NCI-H2171 treated with DMSO at 0.1 percent for 48 hours (cell line): Measurements from ENCODE around the gene ABCC8.

ENCODE experiments used
- DNase-seq: peaks from one replicate; lab custom pipeline; 2025; lab: John Stamatoyannopoulos, UW

The ABCC8 gene

DNA sequence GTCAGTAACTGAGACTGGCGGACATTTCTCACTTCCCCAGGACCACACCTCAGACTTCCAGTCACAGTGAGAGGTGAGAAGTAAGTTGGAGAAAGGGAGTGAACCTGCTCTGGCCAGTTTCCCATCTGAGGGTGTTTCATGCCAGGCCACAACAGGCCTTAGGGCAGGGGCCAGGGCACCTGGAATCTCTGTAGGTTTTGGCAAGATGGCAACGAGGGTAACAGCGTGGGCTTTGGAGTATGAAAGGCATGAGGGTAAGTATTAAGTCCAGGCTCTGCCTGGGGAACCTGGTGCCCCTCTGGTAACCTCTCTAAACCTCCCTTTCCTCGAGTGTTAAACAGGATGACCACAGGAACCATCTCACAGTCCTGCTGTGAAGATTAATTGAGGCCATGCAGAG is 28.5 kb upstream of the ABCC8 start:
- no peak for DNase-seq

DNA sequence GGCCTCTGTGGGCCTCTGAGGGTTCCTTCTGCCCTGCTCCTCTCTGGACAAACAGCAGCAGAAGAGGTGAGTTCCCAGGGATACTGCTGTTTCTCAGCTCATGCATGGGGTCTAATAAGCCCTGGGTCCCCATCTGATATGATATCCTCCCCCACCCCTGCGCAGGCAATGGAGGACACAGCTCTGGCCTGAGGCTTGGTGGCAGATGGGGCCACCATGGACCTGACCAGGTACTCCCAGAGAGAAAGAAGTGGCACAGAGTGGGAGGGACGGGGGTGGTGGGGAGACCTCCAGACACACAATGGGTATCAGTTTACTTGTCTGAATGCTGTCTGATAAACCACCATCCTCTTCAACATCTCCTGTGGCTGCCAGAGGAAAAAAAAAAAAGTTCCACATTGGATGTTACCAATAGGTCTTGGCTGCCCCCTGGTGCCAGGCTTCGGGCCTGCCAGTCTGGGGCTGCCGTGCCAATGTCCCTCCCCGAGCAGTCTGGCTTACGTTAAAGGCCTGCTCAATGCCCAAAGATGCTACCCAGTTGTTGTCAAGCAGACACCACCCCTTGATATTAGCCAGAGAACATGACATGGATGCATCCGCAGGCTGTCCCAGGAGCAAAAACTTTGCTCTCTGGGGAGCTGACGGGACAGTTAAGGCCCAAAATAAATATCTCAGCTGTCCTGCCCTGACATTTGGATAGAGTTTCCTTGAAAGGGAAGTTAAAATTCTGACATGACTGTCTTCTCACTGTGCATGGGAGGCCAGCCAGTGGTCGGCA is 27.9 kb upstream of the ABCC8 start:
- peak; percentile 47 for DNase-seq

DNA sequence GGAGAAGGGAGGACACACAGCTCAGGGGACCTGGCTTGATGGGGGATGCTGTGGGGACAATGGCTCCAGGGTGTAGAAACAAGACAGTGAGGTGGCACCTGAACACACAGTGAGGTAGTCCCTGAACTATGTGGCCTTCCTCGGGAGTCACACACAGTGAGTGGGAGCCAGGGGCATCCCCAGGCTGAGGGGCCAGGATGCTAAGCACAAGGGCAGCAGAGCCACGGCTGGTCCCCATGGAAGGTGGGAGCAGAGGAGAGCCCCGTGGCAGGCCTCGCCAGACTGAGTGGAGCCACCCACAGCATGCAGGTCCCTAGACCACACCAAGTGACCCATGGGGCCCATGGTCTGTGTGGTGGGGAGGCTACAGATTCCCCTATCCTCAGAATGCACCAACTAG is 26.0 kb upstream of the ABCC8 start:
- DNase-seq: no peak

DNA sequence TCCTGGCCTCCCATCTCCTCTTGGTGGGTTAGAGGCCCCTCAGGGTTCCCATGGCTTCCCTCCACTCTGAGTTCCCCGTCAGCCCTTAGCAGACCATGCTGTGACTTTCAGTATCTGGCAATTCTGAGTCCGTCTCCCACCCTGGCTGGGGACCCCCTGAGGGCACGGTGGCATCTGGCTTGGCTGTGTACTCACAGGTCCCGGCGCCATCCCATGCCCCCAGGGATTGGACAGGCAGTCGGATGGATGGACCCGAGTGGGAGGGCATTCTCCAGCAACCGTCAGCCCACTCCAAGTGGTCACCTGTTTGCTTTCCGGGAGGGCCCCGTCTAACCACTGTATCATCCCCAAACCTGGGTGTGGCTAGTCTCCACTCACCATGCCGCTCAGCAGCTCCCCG is 24.0 kb upstream of the ABCC8 start:
- DNase-seq: no peak

DNA sequence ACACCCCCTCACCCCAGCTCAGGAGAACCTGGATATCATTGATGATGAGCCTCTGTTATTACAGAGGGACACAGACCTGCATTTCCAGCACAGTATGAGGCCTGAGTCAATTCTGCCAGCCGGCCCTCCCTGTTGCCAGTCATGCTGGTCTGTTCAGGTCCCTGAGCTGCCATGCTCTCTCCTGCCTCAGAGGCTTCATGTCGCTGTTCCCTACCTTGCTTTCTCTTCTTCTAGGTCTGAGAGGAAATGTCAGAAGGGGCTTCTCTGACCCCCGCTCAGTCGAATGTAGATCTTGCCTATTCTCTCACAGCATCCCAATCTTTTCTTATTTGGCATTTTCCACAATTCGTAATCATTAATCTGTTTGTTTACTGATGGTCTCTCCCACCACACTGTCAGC is 21.8 kb upstream of the ABCC8 start:
- DNase-seq: no peak

DNA sequence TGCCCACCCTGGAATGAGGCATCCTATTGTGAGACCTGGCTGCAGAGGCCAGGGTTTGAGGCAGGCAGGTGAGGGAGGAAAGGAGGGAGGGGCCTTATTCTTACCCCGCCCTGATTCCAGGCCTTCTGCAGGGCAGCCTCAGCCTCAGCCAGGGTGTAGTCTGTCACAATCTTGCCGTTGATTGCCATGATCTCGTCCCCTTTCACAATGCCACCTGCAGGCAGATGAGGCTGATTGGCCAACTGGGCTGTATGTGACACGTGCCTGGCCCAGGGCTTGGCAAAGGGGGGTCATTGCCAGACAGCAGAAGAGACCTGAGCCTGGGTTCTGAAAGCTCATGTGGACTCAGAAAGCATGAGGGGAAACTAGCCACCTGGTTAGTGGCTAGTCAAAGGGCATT is 21.4 kb upstream of the ABCC8 start:
- DNase-seq: no peak

DNA sequence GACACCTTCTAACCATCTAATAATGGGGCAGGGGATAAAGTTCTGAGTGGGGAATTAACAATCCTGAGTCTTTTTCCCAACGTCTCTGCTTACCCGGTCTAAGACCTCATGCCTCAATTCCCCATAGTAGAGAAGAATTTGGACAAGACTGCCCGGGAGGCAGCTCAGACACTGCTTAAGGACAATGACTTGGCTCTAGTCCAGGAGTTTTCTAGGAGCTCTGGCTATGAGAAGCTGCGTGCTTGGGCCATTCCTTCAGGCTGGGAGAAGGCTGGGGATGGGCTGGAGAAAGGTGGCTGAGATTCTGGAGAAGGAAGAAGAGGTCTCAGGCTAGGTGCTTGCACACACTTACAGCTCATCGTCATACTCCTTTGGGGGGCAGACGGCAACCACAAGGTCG is 19.8 kb upstream of the ABCC8 start:
- DNase-seq: no peak

DNA sequence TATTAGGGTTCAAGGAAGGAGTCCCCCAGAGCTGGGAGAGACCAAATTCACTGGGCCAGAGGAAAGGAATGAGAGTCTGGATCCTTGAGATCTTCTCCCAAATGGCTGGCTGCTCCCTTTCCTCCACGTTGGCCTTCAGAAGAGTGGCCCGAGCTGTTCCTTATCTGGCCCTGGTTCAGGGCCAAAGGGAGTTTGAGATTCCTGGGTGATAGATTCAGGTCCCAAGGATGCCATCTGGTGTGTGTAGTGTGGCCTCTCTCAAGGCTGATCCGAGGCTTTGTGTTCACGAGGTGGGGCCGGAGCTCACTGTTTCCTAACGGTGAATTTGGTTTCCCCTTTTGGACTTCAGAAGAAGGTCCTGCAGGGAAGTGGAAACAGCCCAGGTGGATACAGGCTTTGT is 17.4 kb upstream of the ABCC8 start:
- DNase-seq: no peak

DNA sequence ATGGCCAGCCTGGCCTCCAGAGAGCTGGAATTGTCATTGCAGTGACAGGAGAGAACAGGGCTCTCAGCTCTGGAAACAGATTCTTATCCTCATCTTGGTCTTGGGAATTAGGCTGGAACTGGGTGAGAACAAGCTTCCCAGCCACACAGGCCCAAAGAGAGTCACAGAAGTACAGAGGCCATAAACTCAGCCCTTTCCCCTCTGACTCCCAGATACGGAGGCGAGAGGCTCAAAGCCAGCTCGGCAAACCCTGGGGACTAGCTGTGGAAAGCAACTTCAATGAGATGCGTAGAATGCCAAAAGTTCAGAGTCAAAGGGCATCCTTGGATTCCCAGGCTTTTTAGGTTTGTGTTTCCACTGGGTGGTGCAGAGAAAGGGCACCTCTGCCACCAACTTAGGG is 14.3 kb upstream of the ABCC8 start:
- no peak for DNase-seq

DNA sequence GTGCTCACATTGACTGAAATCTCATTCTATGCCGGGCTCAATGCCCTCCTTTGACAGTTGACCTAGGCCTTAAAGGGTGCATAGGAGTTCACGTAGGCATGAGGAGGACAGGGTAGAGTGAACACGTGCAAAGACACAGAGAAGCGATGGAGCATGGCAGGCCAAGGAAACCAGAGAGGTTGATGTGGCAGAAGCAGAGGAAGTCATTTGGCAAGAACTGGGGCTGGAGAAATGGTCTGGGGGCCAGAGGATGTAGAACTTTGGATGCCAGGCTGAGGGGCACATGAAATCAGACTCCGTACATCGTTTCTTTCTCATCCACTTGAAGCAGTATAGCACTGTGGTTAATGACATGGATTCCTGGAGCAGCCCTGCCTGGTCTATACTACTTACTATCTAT is 13.6 kb upstream of the ABCC8 start:
- DNase-seq: no peak

DNA sequence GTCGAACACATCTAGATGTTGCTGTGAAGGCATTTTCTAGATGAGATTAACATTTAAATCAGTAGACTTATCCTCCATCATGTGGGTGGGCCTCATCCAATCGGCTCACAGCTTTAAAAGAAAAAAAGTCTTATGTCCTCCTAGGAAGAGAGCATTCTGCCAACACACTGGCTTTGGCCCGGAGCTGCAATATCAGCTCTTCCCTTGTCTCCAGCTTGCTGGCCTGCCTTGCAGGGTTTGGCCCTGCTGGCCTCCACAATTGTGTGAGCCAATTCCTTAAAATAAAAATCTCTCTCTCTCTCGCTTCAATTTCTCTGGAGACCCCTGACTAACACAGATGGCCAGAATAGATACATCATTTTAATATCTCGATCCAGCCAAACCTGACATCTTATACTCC is 13.1 kb upstream of the ABCC8 start:
- no peak for DNase-seq

DNA sequence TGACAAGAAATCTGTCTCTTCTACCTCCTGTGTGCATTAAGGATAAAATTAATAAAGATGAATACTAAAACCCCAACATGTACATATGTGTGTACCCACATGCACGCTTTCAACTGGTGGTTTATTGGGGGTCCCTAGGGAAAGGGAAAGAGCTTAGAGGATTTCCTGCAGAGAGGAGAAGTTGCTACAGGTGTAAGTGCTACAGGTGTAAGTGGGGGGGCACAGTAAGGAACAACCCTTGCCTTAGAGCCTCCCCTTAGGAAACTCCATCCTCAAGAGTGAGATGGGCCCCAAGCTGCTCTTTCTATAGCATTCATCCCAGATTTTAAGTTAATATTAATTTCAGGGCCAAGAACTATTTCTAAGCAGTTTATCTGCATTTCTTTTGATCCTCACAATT is 11.9 kb upstream of the ABCC8 start:
- no peak for DNase-seq

DNA sequence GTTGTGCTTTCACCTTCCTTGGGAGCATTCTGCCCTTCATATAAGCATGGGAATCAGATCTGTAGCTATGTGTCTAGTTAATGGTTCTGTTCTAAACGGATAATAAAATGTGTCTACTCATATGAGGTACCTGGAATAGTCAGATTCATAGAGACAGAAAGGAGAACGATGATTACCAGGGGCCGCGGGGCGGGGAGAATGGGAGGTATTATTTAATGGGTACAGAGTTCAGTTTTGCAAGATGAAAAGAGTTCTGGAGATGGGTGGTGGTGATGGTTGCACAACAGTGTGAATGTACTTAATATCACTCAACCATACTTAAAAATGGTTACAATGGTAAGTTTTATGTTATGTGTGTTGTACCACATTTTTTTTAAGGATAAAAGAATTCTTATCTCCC is 10.0 kb upstream of the ABCC8 start:
- DNase-seq: no peak

DNA sequence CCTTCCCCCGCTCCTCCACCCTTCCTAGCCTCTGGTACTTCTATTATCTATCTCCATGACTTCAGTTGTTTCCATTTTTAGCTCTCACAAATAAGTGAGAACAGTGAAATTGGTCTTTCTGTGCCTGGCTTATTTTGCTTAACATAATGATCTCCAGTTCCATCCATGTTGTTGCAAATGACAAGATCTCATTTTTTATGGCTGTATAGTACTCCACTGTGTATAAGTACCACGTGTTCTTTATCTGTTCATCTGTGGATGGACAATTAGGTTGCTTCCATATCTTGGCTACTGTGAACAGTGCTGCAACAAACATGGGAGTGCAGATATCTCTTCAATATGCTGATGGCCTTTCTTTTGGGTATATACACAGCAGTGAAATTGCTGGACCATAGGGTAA is 6.9 kb upstream of the ABCC8 start:
- DNase-seq: no peak

DNA sequence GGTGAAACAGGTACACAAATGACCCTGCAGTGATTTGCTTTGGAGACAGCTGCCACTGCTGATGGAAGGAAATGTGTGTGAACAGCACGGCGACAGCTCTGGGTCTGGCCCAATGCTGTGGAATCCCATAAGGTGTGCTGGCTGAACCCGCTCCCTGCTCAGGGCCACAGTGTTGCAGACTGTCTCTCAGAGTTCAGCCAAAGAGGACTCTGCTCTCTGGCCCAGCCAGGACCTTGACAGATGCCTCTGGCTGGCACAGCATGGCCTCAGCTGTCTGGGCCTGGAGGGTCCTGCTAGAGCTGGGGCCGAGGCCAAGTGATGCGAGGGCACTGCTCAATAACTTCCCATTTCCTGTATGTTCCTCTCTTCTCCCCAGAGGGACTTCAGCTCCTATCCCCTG is 5.3 kb upstream of the ABCC8 start:
- DNase-seq: no peak

DNA sequence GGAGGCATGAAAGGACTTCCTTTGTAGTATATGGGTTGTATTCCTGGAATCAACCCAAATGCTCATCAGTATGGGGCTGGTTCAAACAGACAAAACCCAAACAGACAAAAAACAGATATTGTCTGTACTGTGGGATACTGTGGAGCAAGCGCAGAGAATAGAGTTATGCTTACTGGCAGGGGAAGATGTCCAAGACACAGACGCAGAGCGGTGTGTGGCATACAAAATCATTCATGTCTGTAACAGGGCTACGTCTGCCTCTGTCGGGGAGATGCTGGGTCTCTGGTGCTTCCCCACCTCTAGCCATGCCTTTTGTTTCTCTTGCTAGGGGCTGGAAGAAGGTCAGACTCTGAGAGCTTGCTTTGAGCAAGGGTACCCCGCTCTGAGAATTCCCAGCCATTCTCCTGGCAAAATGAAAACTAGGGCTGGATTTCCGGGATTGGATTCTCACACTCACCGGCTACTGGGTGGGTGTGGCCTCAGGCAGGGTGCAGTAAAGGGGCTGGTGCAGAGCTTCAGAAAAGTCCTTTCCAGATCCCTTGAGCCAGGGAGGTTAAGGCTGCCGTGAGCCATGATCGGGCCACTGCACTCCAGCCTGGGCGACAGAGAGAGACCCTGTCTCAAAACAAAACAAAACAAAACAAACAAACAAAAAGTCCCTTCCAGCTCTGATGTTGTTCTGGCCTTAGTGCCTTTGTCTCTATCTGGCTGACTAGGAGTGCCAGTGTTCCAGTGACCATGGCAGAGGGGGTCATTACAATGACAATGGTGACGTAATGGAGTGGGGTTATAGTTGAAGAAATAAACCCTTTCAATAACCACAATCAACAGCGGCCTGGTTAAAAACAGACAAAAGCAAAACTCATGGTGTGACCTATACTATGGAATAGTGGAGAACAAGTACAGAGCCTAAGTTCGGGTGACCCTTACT is 2.9 kb upstream of the ABCC8 start:
- DNase-seq: peak; percentile 20

DNA sequence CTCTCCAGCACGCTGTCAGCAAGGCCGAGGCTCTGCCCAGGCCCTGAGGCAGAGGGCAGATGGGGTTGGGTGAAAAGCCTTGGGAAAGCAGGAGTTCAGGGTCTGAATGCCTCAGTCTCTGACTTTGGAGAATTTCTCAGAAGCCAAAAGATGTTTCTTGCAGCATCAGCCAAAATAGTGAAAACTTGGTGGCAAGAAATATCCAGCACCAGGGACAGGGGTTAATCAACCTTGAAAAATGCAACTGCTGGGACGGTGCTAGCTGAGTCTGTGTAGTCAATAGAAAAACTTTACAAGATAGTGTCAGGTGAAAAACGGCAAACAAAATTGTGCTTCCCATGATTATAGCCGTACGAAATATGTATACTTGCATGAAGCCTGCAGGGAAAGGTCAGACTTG is 1.4 kb upstream of the ABCC8 start:
- DNase-seq: no peak

DNA sequence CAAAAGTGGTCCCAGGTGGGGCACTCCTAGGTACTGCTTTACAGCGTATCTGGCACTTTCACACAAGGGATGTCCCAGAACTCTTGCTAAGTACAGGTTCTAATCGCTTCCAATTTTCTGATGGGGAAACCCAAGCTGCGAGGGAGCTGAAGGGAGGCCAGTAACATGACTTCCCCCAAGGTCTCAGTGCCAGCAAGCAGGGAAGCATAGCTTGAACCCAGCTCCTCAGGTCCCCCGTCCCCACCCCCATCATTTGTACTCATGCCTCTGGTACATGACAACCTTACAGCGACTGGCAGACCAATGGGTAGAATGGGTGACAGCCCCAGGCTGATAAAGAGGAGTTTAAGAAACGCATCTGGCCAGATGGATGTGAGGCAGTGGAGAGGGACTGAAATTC is 716 bp upstream of the ABCC8 start:
- DNase-seq: no peak

DNA sequence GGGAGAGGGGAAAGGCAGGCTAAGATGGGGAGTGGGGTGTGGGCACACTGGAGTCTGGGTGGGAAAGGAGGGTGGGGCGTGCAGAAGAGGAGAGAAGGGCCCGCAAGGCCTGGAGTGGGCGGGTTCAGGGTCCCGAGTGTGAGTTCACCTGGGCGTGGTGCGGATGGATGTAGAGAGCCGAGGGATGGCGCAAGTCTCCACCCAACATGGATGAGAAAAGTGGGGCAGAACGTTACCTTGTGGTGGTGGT is 364 bp upstream of the ABCC8 start:
- DNase-seq: no peak

DNA sequence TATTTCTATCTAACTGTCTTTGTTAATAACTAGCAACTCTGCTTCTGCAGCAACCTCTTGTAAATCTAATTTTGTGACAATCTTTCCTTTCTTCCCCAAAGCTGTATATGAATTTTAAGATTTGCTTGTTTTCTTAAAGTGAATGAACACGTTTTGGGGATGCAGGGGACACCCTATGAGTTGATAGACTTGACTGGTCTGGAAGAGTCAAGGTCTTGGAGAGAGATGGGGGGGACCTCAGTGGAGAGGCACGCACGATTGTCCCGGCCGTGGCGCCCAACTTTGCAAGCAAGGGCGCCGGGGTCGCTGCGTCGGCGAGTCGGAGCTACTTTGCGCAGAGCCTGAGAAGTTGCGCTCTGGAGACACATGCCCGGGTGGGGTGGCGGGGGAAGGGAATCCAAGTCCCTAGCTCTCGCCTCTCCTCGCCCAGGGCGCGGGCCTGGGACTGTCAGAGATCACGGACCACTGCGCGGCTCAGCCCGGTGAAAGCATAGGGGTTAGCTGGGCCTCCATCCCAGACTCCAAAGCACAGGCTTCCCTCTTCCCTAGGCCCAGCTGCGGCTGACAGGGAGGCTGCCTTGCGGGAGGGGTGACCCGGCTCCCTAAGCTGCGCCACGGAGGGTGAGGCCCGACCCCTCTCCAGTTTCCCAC is 854 bp downstream of the ABCC8 start:
- peak; percentile 6 for DNase-seq

DNA sequence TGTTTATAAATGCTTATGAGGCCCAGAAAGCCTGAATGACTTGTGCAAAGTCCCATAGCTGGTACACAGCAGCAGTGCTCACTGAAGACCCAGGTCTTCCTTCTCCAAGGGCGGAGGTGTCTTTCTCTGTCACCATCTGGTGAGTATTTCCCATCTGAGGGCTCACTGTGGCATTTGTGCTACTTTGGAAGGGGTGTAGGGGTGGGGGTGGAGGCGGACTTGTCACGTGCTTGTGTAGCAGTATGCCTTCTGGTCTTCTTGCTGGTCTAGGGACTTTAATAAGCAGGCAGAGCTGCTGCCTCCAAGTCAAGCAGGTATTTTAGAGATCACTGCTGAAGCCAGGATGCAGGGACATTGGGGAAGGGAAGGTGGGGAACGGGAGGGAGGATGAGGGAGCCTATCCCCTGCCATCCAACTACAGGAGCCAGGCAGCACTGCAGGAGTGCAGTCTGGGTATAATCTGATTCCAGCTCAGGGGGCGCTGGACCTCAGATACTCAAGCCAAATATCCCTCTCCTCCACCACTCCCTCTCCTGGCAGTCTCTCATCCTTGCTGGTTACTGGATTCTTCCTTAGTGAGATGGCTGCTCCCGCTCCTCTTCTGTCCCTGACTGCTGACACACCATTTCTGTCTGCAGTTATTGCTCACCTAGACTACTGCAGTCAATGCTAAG is 3.4 kb downstream of the ABCC8 start:
- DNase-seq: peak; percentile 63

DNA sequence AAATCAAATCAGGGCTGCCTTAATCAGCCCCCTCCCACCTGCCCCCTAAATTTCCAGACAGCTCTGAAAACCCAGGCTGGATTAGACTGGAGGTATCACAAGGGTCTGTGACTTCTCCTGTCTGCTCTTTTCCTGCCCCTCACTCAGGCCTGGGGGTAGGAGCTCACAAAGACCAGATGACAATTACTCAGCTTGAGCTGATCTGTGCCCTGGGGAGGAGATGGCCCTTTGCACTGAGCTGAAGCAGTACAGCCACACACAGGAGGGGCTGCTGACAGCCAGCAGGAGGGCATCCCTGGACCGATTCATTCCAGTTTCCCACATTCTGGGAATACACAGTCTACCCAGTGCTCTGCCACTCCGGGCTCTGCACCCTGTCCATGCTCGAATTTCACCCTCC is 4.2 kb downstream of the ABCC8 start:
- DNase-seq: no peak

DNA sequence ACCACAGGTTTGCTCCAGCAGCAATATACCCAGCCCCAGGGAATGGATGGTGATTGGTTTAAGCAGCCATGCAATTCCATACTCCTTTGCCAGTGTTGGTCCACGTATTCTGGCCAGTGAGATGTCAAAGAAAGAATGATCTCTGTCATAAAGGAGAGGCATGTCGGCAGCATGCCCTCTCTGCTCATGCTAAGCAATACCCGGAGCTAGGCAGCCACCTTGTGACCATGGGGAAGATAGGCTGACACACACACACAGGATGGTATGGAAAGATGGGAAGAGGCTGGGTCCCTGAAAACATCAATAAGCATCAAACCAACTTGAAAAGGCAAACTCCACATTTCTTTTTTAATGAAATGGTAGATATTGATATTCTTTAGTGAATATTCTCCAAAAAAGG is 5.1 kb downstream of the ABCC8 start:
- DNase-seq: no peak
